ENCODE data around the gene SH3PXD2A. TPM values are rescaled to one million over a fixed set of nuclear protein-coding genes. Genes with fewer than 3 reads are reported as not detected.

SH3PXD2A gene
- total and polyA plus RNA-seq, 8 donors = 3.9 to 16.4 (median 8.0) TPM

DNA sequence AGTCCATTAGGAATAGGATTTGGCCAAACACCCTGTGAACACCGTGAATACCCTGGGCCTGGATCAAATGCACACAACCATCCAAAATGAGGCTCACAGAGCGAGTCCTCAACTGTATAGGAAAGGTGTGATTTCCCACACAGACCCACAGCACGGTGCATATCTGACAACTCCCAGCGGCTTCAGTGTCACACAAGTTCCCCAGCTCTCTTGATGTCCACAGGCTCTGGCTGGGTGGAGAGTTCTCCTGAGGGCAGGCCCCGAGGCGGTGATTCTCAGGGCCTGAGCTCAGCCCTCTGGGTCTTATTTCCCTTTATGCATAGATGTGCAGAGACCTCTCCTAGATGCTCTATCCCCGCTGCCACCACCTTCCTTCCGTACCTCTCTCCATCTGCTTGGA, 64.1 kb downstream of the SH3PXD2A start:
- DNase-seq (peak in 1 of 6 donors; percentile 31), FAIRE-seq (no peak)
- peaks cover 13 to 27% (median 25%) of the 10 kb centered on the region in 3 donors for H3K4me1 ChIP-seq

DNA sequence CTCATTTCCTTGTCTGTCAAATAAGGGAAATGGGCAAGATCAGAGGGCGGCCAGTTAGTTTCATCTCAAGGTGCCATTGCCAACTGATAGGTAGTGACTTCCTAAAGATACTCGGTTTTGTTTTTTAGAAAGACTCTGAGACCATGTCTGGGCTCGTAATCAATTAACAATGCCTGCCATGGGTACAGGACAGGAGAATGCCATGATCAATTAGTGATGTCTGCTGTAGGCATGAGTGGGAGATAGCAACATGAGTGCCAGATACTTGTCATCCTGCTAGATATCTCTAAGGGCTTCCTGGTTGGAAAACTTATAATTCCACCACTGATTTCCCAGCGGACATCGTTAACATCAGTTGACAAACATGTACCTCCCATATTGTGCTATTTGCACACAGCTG, 64.8 kb downstream of the SH3PXD2A start:
- Histone ChIP-seq H3K4me3 (no peak overlapping the region), H3K27ac (no peak overlapping the region), H3K27me3 (no peaks in the 10 kb centered on the region), H3K36me3 (no peaks in the 10 kb centered on the region), H3K9me3 (no peaks in the 10 kb centered on the region), H3K4me1 (peaks cover 13 to 27% (median 25%) of the 10 kb centered on the region in 3 donors)
- intact Hi-C loops (cut with DNase I) = no loop called here
- no peak for DNase-seq
- no peak for FAIRE-seq
- TF ChIP-seq, protein P1, sequence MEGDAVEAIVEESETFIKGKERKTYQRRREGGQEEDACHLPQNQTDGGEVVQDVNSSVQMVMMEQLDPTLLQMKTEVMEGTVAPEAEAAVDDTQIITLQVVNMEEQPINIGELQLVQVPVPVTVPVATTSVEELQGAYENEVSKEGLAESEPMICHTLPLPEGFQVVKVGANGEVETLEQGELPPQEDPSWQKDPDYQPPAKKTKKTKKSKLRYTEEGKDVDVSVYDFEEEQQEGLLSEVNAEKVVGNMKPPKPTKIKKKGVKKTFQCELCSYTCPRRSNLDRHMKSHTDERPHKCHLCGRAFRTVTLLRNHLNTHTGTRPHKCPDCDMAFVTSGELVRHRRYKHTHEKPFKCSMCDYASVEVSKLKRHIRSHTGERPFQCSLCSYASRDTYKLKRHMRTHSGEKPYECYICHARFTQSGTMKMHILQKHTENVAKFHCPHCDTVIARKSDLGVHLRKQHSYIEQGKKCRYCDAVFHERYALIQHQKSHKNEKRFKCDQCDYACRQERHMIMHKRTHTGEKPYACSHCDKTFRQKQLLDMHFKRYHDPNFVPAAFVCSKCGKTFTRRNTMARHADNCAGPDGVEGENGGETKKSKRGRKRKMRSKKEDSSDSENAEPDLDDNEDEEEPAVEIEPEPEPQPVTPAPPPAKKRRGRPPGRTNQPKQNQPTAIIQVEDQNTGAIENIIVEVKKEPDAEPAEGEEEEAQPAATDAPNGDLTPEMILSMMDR (IDR thresholded peaks at IDR 0.05) = no peak
- ATAC-seq = no peak
- WGBS, 2 donors = 90 to 92% methylated on average over 5 of the region's 5 CpGs

More for the DNA sequence above, 64.1 kb downstream of the SH3PXD2A start:
- Histone ChIP-seq H3K36me3 (no peaks in the 10 kb centered on the region), H3K27ac (no peak overlapping the region), H3K9me3 (no peaks in the 10 kb centered on the region), H3K4me3 (no peak overlapping the region), H3K27me3 (no peaks in the 10 kb centered on the region)
- WGBS, 2 donors = 83 to 85% methylated on average over 8 of the region's 8 CpGs
- ATAC-seq = no peak
- intact Hi-C loops (cut with DNase I) = no loop called here
- TF ChIP-seq, protein P1 (IDR thresholded peaks at IDR 0.05) = no peak

DNA sequence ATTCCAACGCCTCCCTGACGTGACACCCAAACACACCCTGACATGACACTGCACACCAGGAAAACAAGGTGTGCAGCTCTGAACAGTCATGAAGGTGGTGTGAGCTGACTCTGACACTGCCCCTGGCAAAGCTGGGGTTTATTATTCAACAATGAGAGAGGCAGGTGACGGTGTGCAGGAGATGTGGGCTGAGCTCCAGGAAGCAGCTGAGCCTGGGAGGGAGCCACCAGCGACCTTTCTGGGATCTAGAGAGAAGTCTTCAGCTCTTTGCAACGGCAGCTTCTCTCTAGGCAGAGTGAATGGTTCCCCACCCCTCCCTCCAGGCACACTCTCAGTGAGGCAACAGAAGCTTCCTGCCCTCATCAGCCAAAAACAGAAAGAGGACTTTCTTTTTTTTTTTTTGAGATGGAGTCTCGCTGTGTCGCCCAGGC, 65.6 kb downstream of the SH3PXD2A start:
- 66 to 69% methylated on average over 7 of the region's 7 CpGs for WGBS, 2 donors
- Histone ChIP-seq H3K4me3 (no peak overlapping the region), H3K36me3 (no peaks in the 10 kb centered on the region), H3K4me1 (peaks cover 13 to 25% (median 20%) of the 10 kb centered on the region in 3 donors), H3K27me3 (no peaks in the 10 kb centered on the region), H3K9me3 (no peaks in the 10 kb centered on the region), H3K27ac (no peak overlapping the region)
- FAIRE-seq = no peak
- peak in 2 of 6 donors; percentile 22 to 40 for DNase-seq
- intact Hi-C loops (cut with DNase I) = no loop called here
- peak in 2 of 4 donors; percentile 15 to 25 for ATAC-seq
- TF ChIP-seq, protein P1 (IDR thresholded peaks at IDR 0.05) = no peak

DNA sequence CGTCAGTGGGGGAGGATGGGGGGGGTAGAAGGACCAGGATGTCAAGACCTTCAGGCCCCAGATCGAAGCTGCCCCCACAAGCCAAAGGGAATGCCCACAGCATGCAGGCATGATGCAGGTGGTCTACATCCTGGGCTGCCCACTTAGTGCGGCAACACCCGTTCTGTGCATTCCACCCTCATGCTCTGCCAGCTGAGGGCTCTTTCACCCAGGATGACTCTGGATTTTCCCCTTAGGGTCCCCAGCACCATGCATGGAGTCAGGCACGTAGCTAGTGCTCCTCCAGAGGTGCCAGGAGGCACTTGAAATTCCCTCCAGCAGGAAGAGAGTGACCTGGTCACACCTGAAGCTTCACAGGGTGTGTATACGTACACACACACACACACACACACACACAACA, 66.2 kb downstream of the SH3PXD2A start:
- H3K27ac ChIP-seq = no peak overlapping the region
- ATAC-seq = no peak
- 83 to 84% methylated on average over 6 of the region's 6 CpGs for WGBS, 2 donors
- TF ChIP-seq, protein P1 (IDR thresholded peaks at IDR 0.05) = no peak
- no peaks in the 10 kb centered on the region for H3K36me3 ChIP-seq
- no peak overlapping the region for H3K4me3 ChIP-seq
- no peaks in the 10 kb centered on the region for H3K27me3 ChIP-seq
- H3K9me3 ChIP-seq = no peaks in the 10 kb centered on the region
- H3K4me1 ChIP-seq = peaks cover 13 to 19% (median 13%) of the 10 kb centered on the region in 3 donors
- intact Hi-C loops (cut with DNase I) = no loop called here
- no peak for FAIRE-seq
- peak in 1 of 6 donors; percentile 20 for DNase-seq

DNA sequence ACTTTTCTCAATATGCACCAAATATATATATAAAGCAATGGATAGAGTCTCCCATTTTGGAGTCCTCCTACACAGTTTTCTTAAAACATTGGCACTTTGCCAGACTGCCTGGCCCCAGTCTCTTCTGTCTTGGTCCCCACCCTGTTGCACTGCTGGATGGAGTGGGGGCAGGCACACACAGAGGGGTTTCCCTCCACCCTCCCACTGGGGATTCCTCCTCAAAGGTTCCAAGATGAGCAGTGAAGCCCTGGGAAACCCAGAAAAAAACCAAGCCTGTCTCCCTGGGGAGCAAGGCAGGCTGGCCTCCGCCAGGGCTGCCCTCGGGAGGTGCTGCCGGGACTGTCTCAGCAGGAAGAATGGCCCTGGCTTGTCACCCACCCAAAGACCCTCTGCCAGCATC, 68.0 kb downstream of the SH3PXD2A start:
- intact Hi-C loops (cut with DNase I) = no loop called here
- ATAC-seq (no peak), DNase-seq (no peak), FAIRE-seq (no peak)
- 82 to 87% methylated on average over 3 of the region's 3 CpGs for WGBS, 2 donors
- no peaks in the 10 kb centered on the region for H3K9me3 ChIP-seq
- H3K4me3 ChIP-seq = no peak overlapping the region
- no peaks in the 10 kb centered on the region for H3K36me3 ChIP-seq
- TF ChIP-seq, protein P1 (IDR thresholded peaks at IDR 0.05) = no peak
- peaks cover 0 to 7% (median 0%) of the 10 kb centered on the region in 3 donors for H3K4me1 ChIP-seq
- H3K27ac ChIP-seq = no peak overlapping the region
- H3K27me3 ChIP-seq = no peaks in the 10 kb centered on the region

Data from pancreas (tissue), 10 donors.